Transverse colon (tissue), 4 donors: ENCODE measurements around the gene TAF3. TPM values are rescaled to one million over a fixed set of nuclear protein-coding genes. Genes with fewer than 3 reads are reported as not detected.

Experiments
- DNase-seq: peaks from one replicate; pipeline ENCODE4 v3.0.0-alpha.2; 2019
- H3K27ac ChIP-seq, 4 donors: fragments of 200-600 bp; sonication (generic); 2 replicates each; pipeline ENCODE4 v1.5.1; 2016 to 2018; ENCODE audit warnings: inconsistent platforms in 4 of 4
- H3K27me3 ChIP-seq: fragments of 200-600 bp; sonication (generic); 2 replicates; pipeline ENCODE4 v1.5.1; 2017; ENCODE audit warnings: inconsistent platforms
- H3K36me3 ChIP-seq, 4 donors: fragments of 200-600 bp; sonication (generic); 2 replicates each; pipeline ENCODE4 v1.5.1; 2017 to 2019; ENCODE audit warnings: inconsistent platforms in 4 of 4
- H3K4me1 ChIP-seq, 4 donors: fragments of 200-600 bp; sonication (generic); 2 replicates each; pipeline ENCODE4 v1.5.1; 2017 to 2020; ENCODE audit warnings: inconsistent platforms in 4 of 4
- H3K4me3 ChIP-seq, 4 donors: fragments of 200-600 bp; sonication (generic); 1 replicate in 1 of 4; 2 replicates in 3 of 4; pipeline versions ENCODE4 v1.5.1 to v1.6.1; 2017 to 2019; ENCODE audit warnings: inconsistent platforms in 4 of 4
- H3K9me3 ChIP-seq, 2 donors: fragments of 200-600 bp; sonication (generic); 2 replicates each; pipeline ENCODE4 v1.5.1; 2017 to 2019; ENCODE audit warnings: inconsistent platforms in 2 of 2
- CTCF ChIP-seq, 5 experiments: fragments of 200-600 bp in 3 of 5; fragments of 450-650 bp in 2 of 5; sonication (generic) in 3 of 5; IDR thresholded peaks; 1 replicate in 2 of 5; 2 replicates in 3 of 5; pipeline ENCODE4 v1.5.1; 2016 to 2017; ENCODE audit warnings: antibody characterized with exemption in 5 of 5, inconsistent platforms in 3 of 5, mild to moderate bottlenecking in 2 of 5, moderate library complexity in 1 of 5
- EP300 ChIP-seq: sonication (generic); formaldehyde crosslinking; IDR thresholded peaks from one replicate; pipeline ENCODE4 v1.6.1; 2017; ENCODE audit warnings: antibody characterized with exemption, low read depth
- POLR2A ChIP-seq: fragments of 450-650 bp; IDR thresholded peaks from one replicate; pipeline ENCODE4 v1.6.1; 2016; ENCODE audit warnings: antibody characterized with exemption, mild to moderate bottlenecking, moderate library complexity
- POLR2AphosphoS5 ChIP-seq, 3 donors: sonication (generic); formaldehyde crosslinking; IDR thresholded peaks; one replicate each; pipeline ENCODE4 v1.6.1; 2016; ENCODE audit warnings: antibody characterized with exemption in 3 of 3
- WGBS, 2 donors: methylation state at CpG; one replicate each; pipeline ENCODE4 v1.1.5; 2018; ENCODE audit warnings: low coverage in 1 of 2; 5-methylcytosine and 5-hydroxymethylcytosine counted together
- in situ Hi-C, 4 donors: fragments of 200-750 bp; cut with MboI; loops; one replicate each; pipeline versions ENCODE4 v1.15.0 to v1.15.1; 2017; ENCODE audit warnings: low sequenced_read_pairs in 3 of 4, low pct_ligation_motif_present in 1 of 4, low pct_unique_long_range_greater_than_20kb in 1 of 4
- intact Hi-C: fragments of 100-400 bp; cut with DNase I; formaldehyde crosslinking; loops from one replicate; pipeline ENCODE4 v1.15.1; 2023; ENCODE audit warnings: low total_unique reads
- total RNA-seq, 4 donors: library from RNA; depleted of rRNA; stranded (reverse); fragments of >200 nt; gene quantifications; one replicate each; pipeline ENCODE4 v1.1.0, GENCODE V29; 2016

Gene TAF3
- total RNA-seq, 4 donors from 2014 or later = 4.8 to 35.6 (median 9.6) TPM

DNA sequence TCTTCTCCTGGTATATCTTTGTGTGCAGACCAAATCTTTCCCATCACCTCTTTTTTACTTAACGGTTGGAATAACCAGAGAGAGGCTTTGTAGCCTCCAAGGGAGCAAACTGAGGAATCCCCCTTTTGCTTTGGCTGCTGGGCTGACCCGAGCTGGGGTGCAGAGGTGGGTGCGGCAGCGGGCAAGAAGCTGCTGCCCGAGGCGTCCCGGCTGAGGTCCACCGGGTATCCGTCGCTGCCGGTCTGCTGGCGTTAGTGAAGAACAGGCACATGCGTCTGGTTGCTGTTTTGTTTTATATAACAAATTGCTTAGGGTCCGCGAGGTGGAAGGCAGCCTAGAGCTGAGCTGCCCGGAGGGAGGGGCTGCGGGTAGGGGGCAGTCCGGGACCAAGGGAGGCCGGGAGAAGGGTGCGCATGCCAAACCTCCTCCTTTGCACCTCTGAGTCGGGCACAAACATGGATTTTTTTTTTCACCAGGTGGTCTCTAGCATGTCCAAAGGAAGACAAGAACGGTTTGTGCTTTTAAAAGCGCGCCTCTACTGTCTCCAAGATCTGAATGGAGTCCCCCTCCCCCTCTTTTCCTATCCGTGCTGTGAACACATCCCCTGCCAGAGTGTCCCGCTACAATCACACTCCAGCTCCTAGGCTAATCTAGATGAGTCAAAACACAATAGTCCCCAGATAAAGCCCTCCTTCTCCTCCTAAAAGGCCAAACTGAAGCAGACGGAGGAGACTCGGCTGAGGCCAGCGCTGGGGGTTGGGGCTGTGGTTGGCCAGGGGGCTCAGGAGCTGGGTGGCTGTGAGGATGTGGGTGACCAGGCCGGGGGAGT is 229.4 kb downstream of the TAF3 start:
- intact Hi-C loops = no loop called here
- no peak for TF ChIP-seq EP300
- no peak for TF ChIP-seq POLR2AphosphoS5 (IDR thresholded peaks at IDR 0.05)
- TF ChIP-seq POLR2A = no peak

GRCh38 chr10:8048281-8049008 is 230.1 kb downstream of the TAF3 start:
- TF ChIP-seq EP300 = no peak
- TF ChIP-seq CTCF (IDR thresholded peaks at IDR 0.05) = no peak
- TF ChIP-seq POLR2AphosphoS5 (IDR thresholded peaks at IDR 0.05) = no peak
- no peak for TF ChIP-seq POLR2A
- intact Hi-C loops (no loop called here), in situ Hi-C loops (loop anchor here in 1 of 4 donors (25.0 kb wide), 1 partner anchor 414 kb away; no protein-coding TSS in a partner anchor)
- Histone ChIP-seq H3K27ac (no peak overlapping the region), H3K4me1 (peaks cover 20 to 70% (median 46%) of the 10 kb centered on the region in 4 donors), H3K9me3 (no peaks in the 10 kb centered on the region), H3K36me3 (no peaks in the 10 kb centered on the region), H3K4me3 (no peak overlapping the region), H3K27me3 (peaks cover 100% of the 10 kb centered on the region)
- 4 to 10% methylated on average over 7 to 29 of the region's 29 CpGs for WGBS, 2 donors
- DNase-seq = no peak

More for the DNA sequence above, 229.4 kb downstream of the TAF3 start:
- DNase-seq = no peak
- Histone ChIP-seq H3K27me3 (peaks cover 100% of the 10 kb centered on the region), H3K4me3 (no peak overlapping the region), H3K9me3 (no peaks in the 10 kb centered on the region), H3K4me1 (peaks cover 15 to 67% (median 48%) of the 10 kb centered on the region in 4 donors), H3K27ac (no peak overlapping the region), H3K36me3 (no peaks in the 10 kb centered on the region)
- WGBS, 2 donors = 13 to 27% methylated on average over 3 to 30 of the region's 30 CpGs
- in situ Hi-C loops = loop anchor here in 1 of 4 donors (25.0 kb wide), 1 partner anchor 415 kb away; no protein-coding TSS in a partner anchor

- 3 to 8% methylated on average over 15 to 50 of the region's 51 CpGs for WGBS, 2 donors
- Histone ChIP-seq H3K27ac (no peak overlapping the region), H3K27me3 (peaks cover 100% of the 10 kb centered on the region), H3K36me3 (no peaks in the 10 kb centered on the region), H3K9me3 (no peaks in the 10 kb centered on the region), H3K4me1 (peaks cover 27 to 71% (median 50%) of the 10 kb centered on the region in 4 donors), H3K4me3 (peak overlapping the region in 2 of 4 donors; percentile 33 to 56)
- in situ Hi-C loops (loop anchor here in 1 of 4 donors (25.0 kb wide), 1 partner anchor 413 kb away; no protein-coding TSS in a partner anchor), intact Hi-C loops (no loop called here)
- TF ChIP-seq EP300 = no peak
- TF ChIP-seq CTCF (IDR thresholded peaks at IDR 0.05) = no peak
- no peak for TF ChIP-seq POLR2A
- TF ChIP-seq POLR2AphosphoS5 (IDR thresholded peaks at IDR 0.05) = no peak
- no peak for DNase-seq
These were observed 230.9 kb downstream of the TAF3 start for GRCh38 chr10:8049045-8049864.

DNA sequence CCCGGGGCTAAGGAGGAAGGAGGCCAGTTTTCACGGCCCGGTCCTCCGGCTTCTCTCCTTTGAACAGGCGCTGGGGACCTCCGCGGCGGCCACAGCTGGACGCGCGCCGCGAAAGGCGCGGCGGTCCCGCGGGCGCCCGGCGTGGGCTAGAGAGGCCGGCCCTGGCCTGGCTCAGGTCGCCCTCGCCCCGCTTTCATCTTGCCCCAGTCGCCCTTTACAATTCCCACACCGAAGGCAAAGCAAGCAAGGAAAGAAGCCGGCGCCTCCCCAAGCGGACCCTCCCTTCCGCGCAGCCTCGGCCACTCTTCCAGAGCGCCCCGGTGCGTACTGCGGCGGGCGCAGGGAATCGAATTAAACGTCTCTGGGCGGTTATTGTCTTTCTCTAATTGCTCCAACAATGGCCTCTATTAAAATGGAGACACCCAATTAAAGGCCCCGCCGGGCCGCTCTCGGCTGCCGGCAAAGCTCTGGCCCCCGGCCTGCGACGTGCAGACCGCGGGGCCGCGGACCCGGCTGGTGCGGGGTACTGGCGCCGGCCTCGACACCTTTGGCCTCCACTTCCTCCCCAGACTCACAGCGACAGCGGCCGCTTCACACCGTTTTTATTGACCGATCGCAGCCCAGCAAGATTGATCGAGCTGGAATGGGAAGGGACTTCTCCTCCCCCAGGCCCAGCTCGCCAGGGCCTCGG is 231.7 kb downstream of the TAF3 start:
- Histone ChIP-seq H3K27me3 (peaks cover 100% of the 10 kb centered on the region), H3K4me1 (peaks cover 27 to 71% (median 53%) of the 10 kb centered on the region in 4 donors), H3K27ac (no peak overlapping the region), H3K4me3 (peak overlapping the region in 3 of 4 donors; percentile 24 to 56 (median 33)), H3K9me3 (no peaks in the 10 kb centered on the region), H3K36me3 (no peaks in the 10 kb centered on the region)
- intact Hi-C loops = no loop called here
- in situ Hi-C loops = loop anchor here in 1 of 4 donors (25.0 kb wide), 1 partner anchor 412 kb away; no protein-coding TSS in a partner anchor
- no peak for TF ChIP-seq POLR2A
- no peak for TF ChIP-seq CTCF (IDR thresholded peaks at IDR 0.05)
- TF ChIP-seq EP300 = no peak
- TF ChIP-seq POLR2AphosphoS5 (IDR thresholded peaks at IDR 0.05) = no peak
- 8% methylated on average over 68 of the region's 68 CpGs; no CpG with 5 or more reads in 1 of the 2 donors for WGBS, 2 donors
- DNase-seq = no peak
